DMS153 treated with DMSO at 0.1 percent for 48 hours (cell line): ENCODE measurements around the gene C1S.

Source experiments
- DNase-seq: peaks from one replicate; lab custom pipeline; 2025; ENCODE audit not compliant: unreplicated experiment; lab: John Stamatoyannopoulos, UW

The C1S gene

GRCh38 chr12:7075939-7076338 lies 15.4 kb downstream of the C1S start:
- no peak for DNase-seq

- no peak for DNase-seq
Measured at GRCh38 chr12:7076493-7076892, 16.0 kb downstream of the C1S start.

GRCh38 chr12:7078163-7078562 lies 17.6 kb downstream of the C1S start:
- DNase-seq, result no peak

- DNase-seq, result no peak
Measured at GRCh38 chr12:7079826-7080125, 19.3 kb downstream of the C1S start.

- no peak for DNase-seq
Measured at GRCh38 chr12:7081037-7081436, 20.5 kb downstream of the C1S start.

GRCh38 chr12:7083125-7083524 lies 22.6 kb downstream of the C1S start:
- no peak for DNase-seq

- no peak for DNase-seq
Measured at GRCh38 chr12:7089196-7089871, 28.8 kb downstream of the C1S start.

GRCh38 chr12:7090222-7090998 lies 29.9 kb downstream of the C1S start:
- DNase-seq, result no peak

GRCh38 chr12:7091171-7091570 lies 30.7 kb downstream of the C1S start:
- no peak for DNase-seq

- DNase-seq, result no peak
Measured at GRCh38 chr12:7091660-7092228, 31.2 kb downstream of the C1S start.

- DNase-seq, result peak; percentile 29
Measured at GRCh38 chr12:7092229-7092985, 31.9 kb downstream of the C1S start, which contains the start of gene C1R. C1R (minus strand) TSS chr12:7092445; CDS start chr12:7092388, 57 bp downstream.

- DNase-seq, result no peak
Measured at GRCh38 chr12:7092986-7093460, 32.5 kb downstream of the C1S start.

- no peak for DNase-seq
Measured at GRCh38 chr12:7093486-7093885, 33.0 kb downstream of the C1S start.

GRCh38 chr12:7093892-7094291 lies 33.4 kb downstream of the C1S start:
- no peak for DNase-seq

GRCh38 chr12:7096006-7096932 lies 35.8 kb downstream of the C1S start:
- no peak for DNase-seq

GRCh38 chr12:7096979-7097378 lies 36.5 kb downstream of the C1S start:
- peak; percentile 8 for DNase-seq

GRCh38 chr12:7099290-7099996 lies 38.9 kb downstream of the C1S start:
- DNase-seq, result no peak

GRCh38 chr12:7100239-7100638 lies 39.7 kb downstream of the C1S start:
- no peak for DNase-seq

- DNase-seq, result no peak
Measured at GRCh38 chr12:7101047-7101693, 40.7 kb downstream of the C1S start.
